ENCODE data around the gene SERF2. TPM values are rescaled to one million over a fixed set of nuclear protein-coding genes. Genes with fewer than 3 reads are reported as not detected.

Gene SERF2
- total RNA-seq, 1 donor from 2014 or later = 175 TPM

GRCh38 chr15:43771816-43772215 is 20.3 kb upstream of the SERF2 start:
- no peak overlapping the region for H3K4me3 ChIP-seq (ENCODE audit: low read length in 3 of 3)
- peaks cover 33 to 58% (median 47%) of the 10 kb centered on the region in 3 donors for H3K36me3 ChIP-seq (ENCODE audit: control insufficient read depth in 3 of 3, insufficient read depth in 3 of 3, low read length in 3 of 3)
- no peak overlapping the region for H3K27ac ChIP-seq (ENCODE audit: low read depth, low read length)
- H3K9ac ChIP-seq (ENCODE audit: low read depth in 1 of 3, low read length in 3 of 3) = no peak overlapping the region
- H3K4me1 ChIP-seq (ENCODE audit: control insufficient read depth in 3 of 3, insufficient read depth in 3 of 3, low read length in 3 of 3) = peaks cover 0 to 10% (median 4%) of the 10 kb centered on the region in 3 donors
- no peaks in the 10 kb centered on the region for H3K9me3 ChIP-seq (ENCODE audit: control insufficient read depth in 3 of 3, low read length in 3 of 3)
- no peaks in the 10 kb centered on the region for H3K27me3 ChIP-seq (ENCODE audit: control insufficient read depth in 3 of 3, insufficient read depth in 3 of 3, low read length in 3 of 3)

GRCh38 chr15:43772624-43773023 is 19.5 kb upstream of the SERF2 start:
- Histone ChIP-seq H3K4me3 (ENCODE audit: low read length in 3 of 3) (no peak overlapping the region), H3K27ac (ENCODE audit: low read depth, low read length) (no peak overlapping the region), H3K9me3 (ENCODE audit: control insufficient read depth in 3 of 3, low read length in 3 of 3) (no peaks in the 10 kb centered on the region), H3K4me1 (ENCODE audit: control insufficient read depth in 3 of 3, insufficient read depth in 3 of 3, low read length in 3 of 3) (peaks cover 4 to 17% (median 9%) of the 10 kb centered on the region in 3 donors), H3K27me3 (ENCODE audit: control insufficient read depth in 3 of 3, insufficient read depth in 3 of 3, low read length in 3 of 3) (no peaks in the 10 kb centered on the region), H3K9ac (ENCODE audit: low read depth in 1 of 3, low read length in 3 of 3) (no peak overlapping the region), H3K36me3 (ENCODE audit: control insufficient read depth in 3 of 3, insufficient read depth in 3 of 3, low read length in 3 of 3) (peaks cover 29 to 51% (median 44%) of the 10 kb centered on the region in 3 donors)

GRCh38 chr15:43774062-43774461 is 18.1 kb upstream of the SERF2 start:
- Histone ChIP-seq H3K27ac (ENCODE audit: low read depth, low read length) (no peak overlapping the region), H3K36me3 (ENCODE audit: control insufficient read depth in 3 of 3, insufficient read depth in 3 of 3, low read length in 3 of 3) (peaks cover 23 to 41% (median 32%) of the 10 kb centered on the region in 3 donors), H3K4me1 (ENCODE audit: control insufficient read depth in 3 of 3, insufficient read depth in 3 of 3, low read length in 3 of 3) (peaks cover 4 to 19% (median 10%) of the 10 kb centered on the region in 3 donors), H3K4me3 (ENCODE audit: low read length in 3 of 3) (no peak overlapping the region), H3K27me3 (ENCODE audit: control insufficient read depth in 3 of 3, insufficient read depth in 3 of 3, low read length in 3 of 3) (no peaks in the 10 kb centered on the region), H3K9me3 (ENCODE audit: control insufficient read depth in 3 of 3, low read length in 3 of 3) (no peaks in the 10 kb centered on the region), H3K9ac (ENCODE audit: low read depth in 1 of 3, low read length in 3 of 3) (no peak overlapping the region)

GRCh38 chr15:43775411-43775965 is 16.6 kb upstream of the SERF2 start:
- H3K4me1 ChIP-seq (ENCODE audit: control insufficient read depth in 3 of 3, insufficient read depth in 3 of 3, low read length in 3 of 3) = peaks cover 4 to 19% (median 10%) of the 10 kb centered on the region in 3 donors

GRCh38 chr15:43776101-43776717 is 15.9 kb upstream of the SERF2 start:
- Histone ChIP-seq H3K4me3 (ENCODE audit: low read length in 3 of 3) (peak overlapping the region; percentile 85 to 88 (median 86)), H3K27ac (ENCODE audit: low read depth, low read length) (peak overlapping the region; percentile 78), H3K36me3 (ENCODE audit: control insufficient read depth in 3 of 3, insufficient read depth in 3 of 3, low read length in 3 of 3) (peaks cover 14 to 24% (median 17%) of the 10 kb centered on the region in 3 donors), H3K9me3 (ENCODE audit: control insufficient read depth in 3 of 3, low read length in 3 of 3) (no peaks in the 10 kb centered on the region), H3K27me3 (ENCODE audit: control insufficient read depth in 3 of 3, insufficient read depth in 3 of 3, low read length in 3 of 3) (no peaks in the 10 kb centered on the region), H3K4me1 (ENCODE audit: control insufficient read depth in 3 of 3, insufficient read depth in 3 of 3, low read length in 3 of 3) (peaks cover 4 to 19% (median 10%) of the 10 kb centered on the region in 3 donors), H3K9ac (ENCODE audit: low read depth in 1 of 3, low read length in 3 of 3) (peak overlapping the region in 2 of 3 donors; percentile 86 to 89)

More at GRCh38 chr15:43775411-43775965, 16.6 kb upstream of the SERF2 start:
- Histone ChIP-seq H3K36me3 (ENCODE audit: control insufficient read depth in 3 of 3, insufficient read depth in 3 of 3, low read length in 3 of 3) (peaks cover 18 to 30% (median 20%) of the 10 kb centered on the region in 3 donors), H3K9ac (ENCODE audit: low read depth in 1 of 3, low read length in 3 of 3) (no peak overlapping the region), H3K4me3 (ENCODE audit: low read length in 3 of 3) (no peak overlapping the region), H3K27me3 (ENCODE audit: control insufficient read depth in 3 of 3, insufficient read depth in 3 of 3, low read length in 3 of 3) (no peaks in the 10 kb centered on the region), H3K27ac (ENCODE audit: low read depth, low read length) (peak overlapping the region; percentile 78), H3K9me3 (ENCODE audit: control insufficient read depth in 3 of 3, low read length in 3 of 3) (no peaks in the 10 kb centered on the region)

GRCh38 chr15:43776718-43777266 is 15.3 kb upstream of the SERF2 start, which contains the start of gene ELL3:
ELL3 (minus strand) TSS chr15:43776966; CDS start chr15:43776901, 65 bp downstream.
- no peaks in the 10 kb centered on the region for H3K9me3 ChIP-seq (ENCODE audit: control insufficient read depth in 3 of 3, low read length in 3 of 3)
- peak within 1 kb of the TSS; percentile 78 for H3K27ac ChIP-seq (ENCODE audit: low read depth, low read length)
- peaks cover 4 to 19% (median 10%) of the 10 kb centered on the region in 3 donors for H3K4me1 ChIP-seq (ENCODE audit: control insufficient read depth in 3 of 3, insufficient read depth in 3 of 3, low read length in 3 of 3)
- H3K36me3 ChIP-seq (ENCODE audit: control insufficient read depth in 3 of 3, insufficient read depth in 3 of 3, low read length in 3 of 3) = peaks cover 12 to 19% (median 12%) of the 10 kb centered on the region in 3 donors
- H3K27me3 ChIP-seq (ENCODE audit: control insufficient read depth in 3 of 3, insufficient read depth in 3 of 3, low read length in 3 of 3) = no peaks in the 10 kb centered on the region
- peak within 1 kb of the TSS; percentile 81 to 89 (median 86) for H3K9ac ChIP-seq (ENCODE audit: low read depth in 1 of 3, low read length in 3 of 3)
- H3K4me3 ChIP-seq (ENCODE audit: low read length in 3 of 3) = peak within 1 kb of the TSS; percentile 85 to 88 (median 86)

GRCh38 chr15:43777267-43777914 is 14.7 kb upstream of the SERF2 start:
- peak overlapping the region; percentile 81 to 89 (median 86) for H3K9ac ChIP-seq (ENCODE audit: low read depth in 1 of 3, low read length in 3 of 3)
- H3K27me3 ChIP-seq (ENCODE audit: control insufficient read depth in 3 of 3, insufficient read depth in 3 of 3, low read length in 3 of 3) = no peaks in the 10 kb centered on the region
- peaks cover 4 to 19% (median 10%) of the 10 kb centered on the region in 3 donors for H3K4me1 ChIP-seq (ENCODE audit: control insufficient read depth in 3 of 3, insufficient read depth in 3 of 3, low read length in 3 of 3)
- no peaks in the 10 kb centered on the region for H3K9me3 ChIP-seq (ENCODE audit: control insufficient read depth in 3 of 3, low read length in 3 of 3)
- peaks cover 8 to 15% (median 9%) of the 10 kb centered on the region in 3 donors for H3K36me3 ChIP-seq (ENCODE audit: control insufficient read depth in 3 of 3, insufficient read depth in 3 of 3, low read length in 3 of 3)
- H3K27ac ChIP-seq (ENCODE audit: low read depth, low read length) = peak overlapping the region; percentile 78
- H3K4me3 ChIP-seq (ENCODE audit: low read length in 3 of 3) = peak overlapping the region; percentile 85 to 88 (median 86)

GRCh38 chr15:43779016-43779415 is 13.1 kb upstream of the SERF2 start:
- H3K4me1 ChIP-seq (ENCODE audit: control insufficient read depth in 3 of 3, insufficient read depth in 3 of 3, low read length in 3 of 3) = peaks cover 4 to 19% (median 10%) of the 10 kb centered on the region in 3 donors
- no peaks in the 10 kb centered on the region for H3K9me3 ChIP-seq (ENCODE audit: control insufficient read depth in 3 of 3, low read length in 3 of 3)
- H3K27ac ChIP-seq (ENCODE audit: low read depth, low read length) = no peak overlapping the region
- H3K9ac ChIP-seq (ENCODE audit: low read depth in 1 of 3, low read length in 3 of 3) = no peak overlapping the region
- peaks cover 0 to 5% (median 0%) of the 10 kb centered on the region in 3 donors for H3K36me3 ChIP-seq (ENCODE audit: control insufficient read depth in 3 of 3, insufficient read depth in 3 of 3, low read length in 3 of 3)
- H3K27me3 ChIP-seq (ENCODE audit: control insufficient read depth in 3 of 3, insufficient read depth in 3 of 3, low read length in 3 of 3) = no peaks in the 10 kb centered on the region
- no peak overlapping the region for H3K4me3 ChIP-seq (ENCODE audit: low read length in 3 of 3)

GRCh38 chr15:43789409-43789808 is 2.7 kb upstream of the SERF2 start:
- Histone ChIP-seq H3K9ac (ENCODE audit: low read depth in 1 of 3, low read length in 3 of 3) (no peak overlapping the region), H3K4me1 (ENCODE audit: control insufficient read depth in 3 of 3, insufficient read depth in 3 of 3, low read length in 3 of 3) (peaks cover 13 to 21% (median 14%) of the 10 kb centered on the region in 3 donors), H3K9me3 (ENCODE audit: control insufficient read depth in 3 of 3, low read length in 3 of 3) (no peaks in the 10 kb centered on the region), H3K27me3 (ENCODE audit: control insufficient read depth in 3 of 3, insufficient read depth in 3 of 3, low read length in 3 of 3) (no peaks in the 10 kb centered on the region), H3K4me3 (ENCODE audit: low read length in 3 of 3) (no peak overlapping the region), H3K27ac (ENCODE audit: low read depth, low read length) (no peak overlapping the region), H3K36me3 (ENCODE audit: control insufficient read depth in 3 of 3, insufficient read depth in 3 of 3, low read length in 3 of 3) (peaks cover 2 to 18% (median 12%) of the 10 kb centered on the region in 3 donors)

All from skeletal muscle tissue (tissue), 4 donors.